ENCODE measurements around the gene PDZK1.
"Not testable (repeated sequence)": the region's sequence is repeated elsewhere in the genome, so short reads cannot be mapped to it uniquely, and the experiment has no call there.

The PDZK1 gene

GRCh38 chr1:145641886-145642285, 65.3 kb downstream of the PDZK1 start:
- DNase-seq: not testable (repeated sequence)

GRCh38 chr1:145636237-145636636, 70.9 kb downstream of the PDZK1 start:
- DNase-seq: not testable (repeated sequence)

GRCh38 chr1:145622177-145622576, 85.0 kb downstream of the PDZK1 start:
- DNase-seq: not testable (repeated sequence)

All from NCI-H1930 (cell line).